Hepatocyte (in vitro differentiated cells): ENCODE data around the gene LCE1A.

Experiments
- CTCF ChIP-seq: fragments of 200-600 bp; sonication (generic); IDR thresholded peaks from 2 replicates; pipeline ENCODE4 v1.5.1; 2016; ENCODE audit warnings: antibody characterized with exemption, mild to moderate bottlenecking; ENCODE audit not compliant: poor library complexity
- EZH2 ChIP-seq: fragments of 200-600 bp; sonication (generic); IDR thresholded peaks from 2 replicates; pipeline ENCODE4 v1.6.1; 2016; ENCODE audit warnings: antibody characterized with exemption, mild to moderate bottlenecking, borderline replicate concordance
- EZH2phosphoT487 ChIP-seq: fragments of 200-600 bp; sonication (generic); IDR thresholded peaks from one replicate; pipeline ENCODE4 v1.6.1; 2018; ENCODE audit warnings: antibody characterized with exemption, mild to moderate bottlenecking, low read depth, moderate library complexity; ENCODE audit not compliant: unreplicated experiment, severe bottlenecking

GRCh38 chr1:152806576-152806975 is 20.7 kb upstream of the LCE1A start, which contains the start of gene LCE1C:
- TF ChIP-seq CTCF: no peak
- TF ChIP-seq EZH2: no peak
- no peak for TF ChIP-seq EZH2phosphoT487
